Endometrium (tissue), 2 donors: Measurements from ENCODE around the gene FUT9.

Experiments used
- FAIRE-seq: peaks from 2 replicates; lab custom pipeline; 2012; peaks lifted over from hg19 to GRCh38; lab: Jason Lieb, UNC
- donor health status: control.
- donor health status: control.

FUT9 gene

GRCh38 chr6:96015518-96016333 is at the start of gene FUT9:
TSS of gene FUT9 (plus strand) at chr6:96015974. CDS start at chr6:96203156, 187,182 bp downstream.
- no peak for FAIRE-seq

- no peak for FAIRE-seq
Measured at GRCh38 chr6:95967594-95967993, 48.2 kb upstream of the FUT9 start.

- FAIRE-seq, result no peak
Measured at GRCh38 chr6:95973976-95974375, 41.8 kb upstream of the FUT9 start.

GRCh38 chr6:95978230-95978629 is 37.5 kb upstream of the FUT9 start:
- no peak for FAIRE-seq

- no peak for FAIRE-seq
Measured at GRCh38 chr6:95991906-95992305, 23.9 kb upstream of the FUT9 start.

- FAIRE-seq, result no peak
Measured at GRCh38 chr6:95994151-95994550, 21.6 kb upstream of the FUT9 start.

GRCh38 chr6:95998133-95998532 is 17.6 kb upstream of the FUT9 start:
- no peak for FAIRE-seq

- no peak for FAIRE-seq
Measured at GRCh38 chr6:96001891-96002575, 13.7 kb upstream of the FUT9 start.

GRCh38 chr6:96002576-96002910 is 13.2 kb upstream of the FUT9 start:
- FAIRE-seq, result no peak

GRCh38 chr6:96002912-96003311 is 12.9 kb upstream of the FUT9 start:
- FAIRE-seq, result no peak

GRCh38 chr6:96007663-96008062 is 8.1 kb upstream of the FUT9 start:
- no peak for FAIRE-seq

GRCh38 chr6:96013531-96013930 is 2.2 kb upstream of the FUT9 start:
- no peak for FAIRE-seq

GRCh38 chr6:96014846-96015517 is 792 bp upstream of the FUT9 start:
- FAIRE-seq, result no peak

- no peak for FAIRE-seq
Measured at GRCh38 chr6:96016334-96017069, 728 bp downstream of the FUT9 start.

- no peak for FAIRE-seq
Measured at GRCh38 chr6:96017070-96017359, 1.2 kb downstream of the FUT9 start.

GRCh38 chr6:96022225-96022624 is 6.5 kb downstream of the FUT9 start:
- no peak for FAIRE-seq

- FAIRE-seq, result no peak
Measured at GRCh38 chr6:96032661-96033060, 16.9 kb downstream of the FUT9 start.

GRCh38 chr6:96051555-96051954 is 35.8 kb downstream of the FUT9 start:
- no peak for FAIRE-seq

- FAIRE-seq, result no peak
Measured at GRCh38 chr6:96058082-96058481, 42.3 kb downstream of the FUT9 start.

- no peak for FAIRE-seq
Measured at GRCh38 chr6:96059586-96059985, 43.8 kb downstream of the FUT9 start.

GRCh38 chr6:96060249-96060648 is 44.5 kb downstream of the FUT9 start:
- FAIRE-seq, result peak; percentile 45

GRCh38 chr6:96065213-96065612 is 49.4 kb downstream of the FUT9 start:
- no peak for FAIRE-seq

GRCh38 chr6:96066376-96066775 is 50.6 kb downstream of the FUT9 start:
- no peak for FAIRE-seq
